ENCODE results near the gene YJEFN3. TPM values are rescaled to one million over a fixed set of nuclear protein-coding genes. Genes with fewer than 3 reads are reported as not detected.

Gene YJEFN3
- total RNA-seq, 1 donor from 2014 or later: 4.0 TPM

- DNase-seq (ENCODE audit: low spot score): peak; percentile 93
- peaks cover 10% of the 10 kb centered on the region for H3K4me1 Mint-ChIP-seq (ENCODE audit: low read depth)
- H3K36me3 Mint-ChIP-seq (ENCODE audit: low read depth): no peaks in the 10 kb centered on the region
- no peaks in the 10 kb centered on the region for H3K9me3 Mint-ChIP-seq (ENCODE audit: low read depth)
- no peak overlapping the region for H3K27ac Mint-ChIP-seq (ENCODE audit: unreplicated experiment)
- peaks cover 3% of the 10 kb centered on the region for H3K27me3 Mint-ChIP-seq (ENCODE audit: low read depth)
- no peak for TF ChIP-seq CTCF (IDR thresholded peaks at IDR 0.05)
- H3K4me3 Mint-ChIP-seq (ENCODE audit: unreplicated experiment): no peak overlapping the region
Observed at GRCh38 chr19:19539698-19540063, 11.0 kb downstream of the YJEFN3 start.

GRCh38 chr19:19540064-19540714 lies 11.5 kb downstream of the YJEFN3 start:
- H3K9me3 Mint-ChIP-seq (ENCODE audit: low read depth): no peaks in the 10 kb centered on the region
- H3K4me1 Mint-ChIP-seq (ENCODE audit: low read depth): peaks cover 10% of the 10 kb centered on the region
- peaks cover 3% of the 10 kb centered on the region for H3K27me3 Mint-ChIP-seq (ENCODE audit: low read depth)
- DNase-seq (ENCODE audit: low spot score): no peak
- no peak for TF ChIP-seq CTCF (IDR thresholded peaks at IDR 0.05)
- H3K4me3 Mint-ChIP-seq (ENCODE audit: unreplicated experiment): no peak overlapping the region
- H3K36me3 Mint-ChIP-seq (ENCODE audit: low read depth): no peaks in the 10 kb centered on the region
- no peak overlapping the region for H3K27ac Mint-ChIP-seq (ENCODE audit: unreplicated experiment)

- Mint-ChIP-seq H3K27ac (ENCODE audit: unreplicated experiment) (no peak overlapping the region), H3K9me3 (ENCODE audit: low read depth) (no peaks in the 10 kb centered on the region), H3K4me3 (ENCODE audit: unreplicated experiment) (no peak overlapping the region), H3K27me3 (ENCODE audit: low read depth) (peaks cover 3% of the 10 kb centered on the region), H3K4me1 (ENCODE audit: low read depth) (peaks cover 10% of the 10 kb centered on the region), H3K36me3 (ENCODE audit: low read depth) (no peaks in the 10 kb centered on the region)
- no peak for TF ChIP-seq CTCF (IDR thresholded peaks at IDR 0.05)
- no peak for DNase-seq (ENCODE audit: low spot score)
Observed at GRCh38 chr19:19540715-19541515, 12.2 kb downstream of the YJEFN3 start.

GRCh38 chr19:19541616-19542015 lies 12.9 kb downstream of the YJEFN3 start:
- Mint-ChIP-seq H3K9me3 (ENCODE audit: low read depth) (no peaks in the 10 kb centered on the region), H3K27ac (ENCODE audit: unreplicated experiment) (no peak overlapping the region), H3K36me3 (ENCODE audit: low read depth) (no peaks in the 10 kb centered on the region), H3K4me1 (ENCODE audit: low read depth) (peaks cover 10% of the 10 kb centered on the region), H3K27me3 (ENCODE audit: low read depth) (peaks cover 3% of the 10 kb centered on the region), H3K4me3 (ENCODE audit: unreplicated experiment) (no peak overlapping the region)
- DNase-seq (ENCODE audit: low spot score): no peak
- no peak for TF ChIP-seq CTCF (IDR thresholded peaks at IDR 0.05)

- no peak for TF ChIP-seq CTCF (IDR thresholded peaks at IDR 0.05)
- Mint-ChIP-seq H3K4me1 (ENCODE audit: low read depth) (peaks cover 10% of the 10 kb centered on the region), H3K4me3 (ENCODE audit: unreplicated experiment) (no peak overlapping the region), H3K27ac (ENCODE audit: unreplicated experiment) (no peak overlapping the region), H3K27me3 (ENCODE audit: low read depth) (peaks cover 3% of the 10 kb centered on the region), H3K36me3 (ENCODE audit: low read depth) (no peaks in the 10 kb centered on the region), H3K9me3 (ENCODE audit: low read depth) (no peaks in the 10 kb centered on the region)
- DNase-seq (ENCODE audit: low spot score): no peak
Observed at GRCh38 chr19:19542507-19542906, 13.8 kb downstream of the YJEFN3 start.
